GM18870 (cell line): Measurements from ENCODE around the gene MPP4.

Experiments used
- ATAC-seq: cut with Tn5 transposase; IDR thresholded peaks from one replicate; pipeline ENCODE4 v1.9.1; 2021; ENCODE audit warnings: moderate library complexity; ENCODE audit not compliant: unreplicated experiment

MPP4 gene, protein sequence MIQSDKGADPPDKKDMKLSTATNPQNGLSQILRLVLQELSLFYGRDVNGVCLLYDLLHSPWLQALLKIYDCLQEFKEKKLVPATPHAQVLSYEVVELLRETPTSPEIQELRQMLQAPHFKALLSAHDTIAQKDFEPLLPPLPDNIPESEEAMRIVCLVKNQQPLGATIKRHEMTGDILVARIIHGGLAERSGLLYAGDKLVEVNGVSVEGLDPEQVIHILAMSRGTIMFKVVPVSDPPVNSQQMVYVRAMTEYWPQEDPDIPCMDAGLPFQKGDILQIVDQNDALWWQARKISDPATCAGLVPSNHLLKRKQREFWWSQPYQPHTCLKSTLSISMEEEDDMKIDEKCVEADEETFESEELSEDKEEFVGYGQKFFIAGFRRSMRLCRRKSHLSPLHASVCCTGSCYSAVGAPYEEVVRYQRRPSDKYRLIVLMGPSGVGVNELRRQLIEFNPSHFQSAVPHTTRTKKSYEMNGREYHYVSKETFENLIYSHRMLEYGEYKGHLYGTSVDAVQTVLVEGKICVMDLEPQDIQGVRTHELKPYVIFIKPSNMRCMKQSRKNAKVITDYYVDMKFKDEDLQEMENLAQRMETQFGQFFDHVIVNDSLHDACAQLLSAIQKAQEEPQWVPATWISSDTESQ

DNA sequence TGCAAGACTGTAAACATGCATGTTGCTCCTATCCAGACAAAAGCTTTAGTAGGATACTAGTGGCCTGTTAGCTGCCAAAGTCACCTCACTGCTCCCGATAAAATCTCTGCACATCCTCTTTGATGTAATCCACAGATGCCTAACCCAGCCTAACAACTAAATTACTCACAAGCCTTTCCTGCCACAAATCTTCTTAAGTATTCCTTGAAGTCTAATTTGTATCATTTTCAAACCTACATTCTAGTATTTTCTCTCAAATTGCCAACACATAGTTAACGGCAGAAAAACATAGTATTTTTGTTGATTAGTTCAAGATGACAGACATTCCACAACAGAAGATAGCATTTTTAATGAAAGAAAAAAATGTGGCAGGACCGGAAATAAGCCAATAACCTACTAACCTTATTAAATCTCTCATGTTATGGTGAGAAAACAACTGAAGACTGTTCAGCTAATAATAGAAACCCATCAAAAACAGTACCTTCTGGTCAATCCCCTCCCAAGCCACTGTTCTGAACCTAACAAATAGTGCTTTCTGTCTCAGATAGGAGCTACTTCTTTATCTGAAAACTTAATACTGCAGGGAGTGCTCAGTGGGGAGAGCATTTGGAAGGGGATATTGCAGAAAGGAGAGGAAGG lies at the start of gene MPP4:
MPP4 (minus strand) TSS at position 57 of the 639 bp plus-strand sequence. CDS start 4,690 bp downstream, outside the sequence.
- no peak for ATAC-seq

DNA sequence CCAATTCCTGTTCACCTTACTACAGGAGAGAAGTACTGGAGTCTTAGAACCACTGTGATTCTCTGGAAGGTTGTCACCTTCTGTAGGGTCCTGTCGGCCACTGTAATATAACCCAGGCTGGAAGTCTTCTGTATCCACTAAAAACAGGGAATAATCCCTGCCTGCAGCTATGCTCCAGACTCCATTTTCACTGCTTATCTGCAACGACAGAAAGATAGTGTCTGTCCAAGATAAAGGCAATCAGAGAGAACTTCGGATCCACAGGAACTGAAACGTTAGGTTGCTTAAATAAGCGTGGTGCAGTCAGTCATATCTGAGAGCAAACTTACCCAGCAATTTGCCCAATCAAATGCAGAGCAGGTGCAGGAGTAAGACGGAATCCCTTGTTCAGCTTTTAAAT lies 48.1 kb upstream of the MPP4 start:
- ATAC-seq: no peak

DNA sequence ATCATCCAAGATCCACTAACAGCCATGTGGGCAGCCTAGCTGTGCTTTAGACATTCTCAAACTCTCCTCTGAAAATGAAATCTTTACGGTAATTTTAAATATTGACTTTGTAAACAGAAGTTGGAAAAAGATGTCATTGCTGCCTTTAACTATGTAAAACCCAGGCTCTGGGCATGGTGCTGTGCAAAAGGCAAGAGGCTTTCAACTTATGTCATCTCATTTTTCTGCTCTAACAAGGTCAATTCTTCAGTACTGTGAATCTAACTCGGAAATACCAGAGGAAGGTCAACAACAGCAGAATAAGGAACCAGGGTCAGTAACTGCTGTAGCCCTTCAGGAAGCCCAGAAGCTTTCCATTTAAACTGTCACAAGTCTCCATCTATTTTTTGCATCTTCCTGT lies 37.0 kb upstream of the MPP4 start:
- no peak for ATAC-seq

DNA sequence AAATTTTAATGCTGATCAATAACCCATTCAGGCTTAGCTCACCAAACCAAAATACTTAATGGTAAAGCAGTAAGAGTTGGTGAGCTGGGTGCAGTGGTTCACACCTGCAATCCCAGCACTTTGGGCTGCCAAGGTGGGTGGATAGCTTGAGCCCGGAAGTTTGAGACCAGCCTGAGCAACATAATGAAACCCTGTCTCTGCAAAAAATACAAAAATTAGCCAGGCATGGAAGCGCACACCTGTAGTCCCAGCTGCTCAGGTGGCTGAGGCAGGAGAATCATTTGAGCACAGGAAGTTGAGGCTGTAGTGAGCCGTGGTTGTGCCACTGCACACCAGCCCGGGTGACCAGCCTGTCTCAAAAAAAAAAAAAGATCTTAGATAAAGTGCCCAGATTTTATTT lies 35.7 kb upstream of the MPP4 start:
- no peak for ATAC-seq

DNA sequence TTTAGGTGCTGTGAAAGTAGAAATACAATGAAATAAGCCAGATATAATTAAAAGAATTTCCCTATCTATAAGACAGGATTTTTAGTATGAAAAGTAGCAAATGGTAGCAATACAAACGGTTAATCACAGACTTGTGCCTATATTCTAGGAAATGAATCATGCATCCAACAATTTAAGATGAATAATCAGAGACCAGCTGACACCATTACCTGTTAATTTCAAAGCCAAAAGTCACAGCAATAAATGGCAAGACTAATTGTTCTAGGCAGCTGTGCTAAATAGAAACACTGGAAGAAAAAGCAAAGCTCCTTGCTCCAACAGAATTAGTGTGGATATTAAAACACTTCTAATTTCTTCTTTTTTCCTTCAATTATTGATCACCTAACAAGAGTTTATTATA lies 35.1 kb upstream of the MPP4 start:
- no peak for ATAC-seq

DNA sequence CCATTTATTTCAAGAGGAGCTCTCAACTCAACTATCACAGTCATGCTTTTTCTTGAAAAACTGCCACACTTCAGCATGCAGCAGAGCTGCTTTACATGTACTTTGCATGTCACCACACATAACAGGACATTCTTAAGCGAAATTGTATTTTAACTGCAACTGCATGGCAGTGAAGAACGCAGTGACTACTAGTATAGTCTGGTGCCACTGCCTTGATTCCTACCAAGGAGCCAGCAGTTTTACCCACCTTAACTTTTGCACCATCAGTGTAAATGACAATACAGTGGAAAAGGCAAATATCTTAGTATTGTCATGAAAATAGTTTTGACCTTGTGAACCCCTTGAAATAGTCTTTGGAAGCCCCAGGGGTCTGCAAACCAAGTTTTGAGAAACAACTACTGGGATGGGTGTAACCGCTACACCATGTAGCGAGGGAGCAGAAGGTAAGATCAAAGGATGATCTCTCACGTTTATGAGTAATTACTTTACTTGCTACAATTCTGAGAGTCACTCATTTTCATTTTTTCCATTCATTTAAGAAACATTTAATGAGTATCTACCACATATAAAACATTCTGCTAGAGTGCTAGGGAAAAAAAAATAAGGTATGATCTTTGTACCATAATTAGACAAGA lies 32.3 kb upstream of the MPP4 start:
- no peak for ATAC-seq

DNA sequence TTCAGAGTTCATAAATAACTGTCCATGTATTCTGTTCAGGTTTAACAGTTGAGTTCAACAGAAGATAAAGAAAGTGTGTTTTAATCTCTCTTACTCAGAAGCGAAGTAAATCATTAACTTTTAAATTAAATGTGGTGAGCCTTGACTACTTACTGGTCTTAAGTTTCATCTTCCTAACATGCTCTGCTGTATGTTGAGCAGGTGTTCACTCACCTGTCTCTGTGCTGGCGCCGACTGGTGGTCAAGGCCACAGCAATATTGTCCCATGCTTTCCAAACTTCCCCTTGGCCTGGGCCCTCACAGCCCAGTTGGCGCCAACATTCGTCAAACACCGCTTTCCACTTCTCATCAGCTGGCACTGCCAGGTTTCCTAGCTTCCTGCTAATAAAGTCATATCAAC lies 17.0 kb upstream of the MPP4 start:
- no peak for ATAC-seq

DNA sequence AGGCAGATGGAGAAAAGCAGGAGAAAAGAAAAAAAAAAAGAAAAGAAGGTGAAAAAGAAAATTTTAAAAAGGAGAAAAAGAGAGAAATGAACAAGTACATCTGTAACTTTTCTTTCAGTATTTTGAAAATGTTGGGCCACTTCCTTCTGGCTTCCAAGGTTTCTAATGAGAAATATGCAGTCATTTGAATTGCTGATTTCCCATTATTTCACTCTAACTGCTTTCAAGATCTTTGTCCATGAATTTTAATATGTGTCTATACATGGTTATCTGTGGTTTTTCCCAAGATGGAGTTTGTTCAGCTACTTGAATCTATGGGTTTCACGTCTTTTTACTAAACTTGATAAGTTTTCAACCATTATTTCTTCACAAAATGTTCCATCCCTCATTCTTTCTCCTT lies 14.3 kb upstream of the MPP4 start:
- ATAC-seq: no peak

DNA sequence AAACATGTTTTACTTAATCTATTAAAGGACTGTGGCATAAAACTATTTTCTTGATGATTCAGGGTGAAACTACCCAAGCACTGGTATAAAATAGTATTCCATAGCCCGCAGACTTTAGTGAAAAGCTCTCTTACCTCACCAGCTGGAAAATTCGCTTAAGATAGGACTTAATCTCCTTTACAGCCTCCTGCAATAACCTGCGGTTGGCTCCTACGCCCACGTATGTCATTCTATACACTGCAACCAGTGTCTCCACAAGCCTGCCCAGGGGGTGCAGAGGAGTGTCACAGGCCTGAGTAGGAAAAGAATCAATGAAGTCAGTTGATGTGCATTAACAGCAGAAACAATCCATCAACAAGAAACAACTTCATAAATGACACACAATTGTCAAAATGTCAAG lies 11.3 kb upstream of the MPP4 start:
- ATAC-seq: no peak

DNA sequence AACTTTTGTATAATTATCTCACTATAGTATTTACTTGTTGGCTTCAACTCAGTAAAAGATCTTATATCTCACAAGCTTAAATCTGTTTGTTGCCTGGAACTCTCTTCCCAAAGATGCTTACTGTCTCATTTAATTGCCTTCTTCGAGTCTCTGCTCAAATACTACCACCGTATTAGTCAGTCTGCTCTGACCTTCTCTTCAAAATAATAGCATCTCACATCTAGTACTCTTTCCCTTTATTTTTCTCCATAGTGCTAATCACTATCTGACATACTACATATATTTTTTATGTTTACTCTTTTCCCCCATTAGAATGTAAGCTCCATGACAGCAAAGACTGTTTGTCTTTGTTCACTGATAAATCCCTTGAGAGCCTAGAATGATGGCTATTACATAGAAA lies 10.6 kb upstream of the MPP4 start:
- no peak for ATAC-seq

DNA sequence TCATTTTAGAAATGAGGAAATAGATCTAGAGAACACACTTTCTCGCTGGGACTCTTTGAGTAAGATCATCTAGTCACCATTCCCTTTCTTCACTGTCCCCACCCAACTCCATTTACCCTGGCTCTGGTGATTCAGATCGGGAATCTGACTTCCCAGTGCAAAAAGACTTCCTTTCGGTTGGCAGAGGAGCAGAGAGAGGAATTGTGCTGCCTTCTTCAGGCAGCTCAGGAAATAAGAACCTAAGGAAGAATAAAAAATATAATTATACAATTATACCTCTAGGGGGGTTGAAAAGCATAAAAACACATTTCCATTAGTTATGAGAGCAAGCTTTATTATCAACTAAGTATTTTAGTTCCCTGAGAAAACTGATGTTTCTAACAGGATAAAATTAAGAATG lies 9.3 kb upstream of the MPP4 start:
- ATAC-seq: no peak

DNA sequence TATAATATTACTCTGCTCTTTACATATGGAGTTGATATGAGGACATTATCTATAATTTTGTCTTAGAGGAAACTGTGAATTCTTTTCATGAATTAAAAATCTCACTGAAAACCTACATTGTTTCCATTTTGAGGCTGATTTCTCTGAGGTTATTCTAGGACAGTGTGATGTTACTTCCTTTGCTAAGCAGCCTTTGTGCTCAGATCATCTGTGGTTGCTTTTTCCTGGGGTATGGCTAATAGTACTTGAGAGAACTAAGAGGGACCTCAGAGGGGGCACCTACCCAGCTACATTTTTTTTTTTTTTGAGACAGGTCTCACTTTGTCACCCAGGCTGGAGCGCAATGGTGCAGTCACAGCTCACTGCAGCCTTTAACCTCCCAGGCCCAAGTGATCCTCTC lies 8.7 kb upstream of the MPP4 start:
- no peak for ATAC-seq

DNA sequence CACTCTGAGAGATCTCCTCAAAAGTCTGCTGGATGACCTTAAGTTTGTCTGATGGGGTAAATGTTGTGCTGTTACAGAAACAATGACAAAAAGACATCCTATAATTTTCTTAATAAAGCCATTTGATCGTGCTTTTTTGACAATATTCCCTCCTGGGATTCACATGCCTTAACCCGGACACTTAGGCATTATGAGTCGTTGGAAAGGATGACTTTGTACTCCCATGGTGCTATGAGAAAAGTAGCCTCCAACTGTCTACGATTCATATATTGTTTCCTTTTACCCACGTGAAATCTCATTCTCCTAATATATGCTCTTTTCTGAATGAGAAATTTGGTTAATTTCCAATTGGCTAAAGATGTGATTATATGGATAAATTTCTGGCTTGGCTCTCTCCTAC lies 6.1 kb upstream of the MPP4 start:
- no peak for ATAC-seq

DNA sequence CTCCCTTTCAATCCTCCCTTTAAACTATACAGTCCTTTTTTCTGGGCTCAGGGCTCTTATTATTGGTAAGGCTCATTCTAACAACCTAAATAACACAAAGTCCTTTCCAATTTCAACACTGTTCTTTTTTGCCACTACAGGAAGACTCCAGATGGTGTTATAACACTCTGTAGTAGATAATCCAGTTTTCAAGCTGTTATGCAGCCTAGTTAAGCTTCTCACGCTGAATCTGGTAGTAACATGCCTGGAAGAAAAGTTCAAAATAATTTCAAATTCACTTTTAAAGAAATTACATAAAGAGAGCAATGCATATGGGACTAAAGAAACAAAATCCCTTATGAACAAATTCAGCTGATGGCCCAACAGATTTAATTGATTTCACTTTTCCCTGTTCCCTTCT lies 3.2 kb upstream of the MPP4 start:
- ATAC-seq: no peak

DNA sequence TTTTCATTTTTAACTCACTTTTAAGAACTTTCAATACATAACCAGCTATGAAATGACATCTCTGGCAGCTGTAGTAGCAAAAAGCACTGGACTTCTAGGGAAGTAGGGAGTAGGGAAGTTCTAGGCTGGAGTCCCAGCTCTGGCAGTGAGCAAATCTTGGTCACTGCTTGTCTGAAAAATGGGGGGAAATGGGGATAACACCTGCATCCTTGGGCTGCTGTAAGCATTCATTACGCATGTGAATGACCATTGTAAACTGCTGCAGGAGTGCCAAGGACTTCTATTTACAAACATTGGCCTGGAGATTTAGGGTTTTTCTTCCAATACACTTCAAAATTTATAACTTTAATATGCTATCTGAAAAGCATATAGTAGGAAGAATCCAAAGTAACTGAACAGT lies 972 bp upstream of the MPP4 start:
- no peak for ATAC-seq

DNA sequence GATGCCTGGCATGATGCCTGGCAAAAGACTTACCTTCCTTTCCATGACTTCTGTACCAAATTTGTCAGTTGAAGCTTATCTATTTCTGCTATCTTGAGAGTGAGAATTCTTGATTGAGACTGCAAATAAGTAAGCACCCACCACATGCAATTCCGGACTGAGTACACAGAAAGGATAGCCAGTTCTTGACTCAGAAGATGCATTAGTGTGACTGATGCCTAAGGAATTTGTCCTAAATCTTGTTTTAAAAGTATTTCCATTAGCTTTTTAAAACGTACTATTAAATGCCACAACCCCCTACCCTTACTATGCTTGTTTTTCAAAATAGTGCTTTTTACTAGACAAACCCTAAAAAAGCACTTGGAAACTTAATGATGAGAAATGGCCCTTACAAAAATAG lies 545 bp downstream of the MPP4 start:
- ATAC-seq: no peak

DNA sequence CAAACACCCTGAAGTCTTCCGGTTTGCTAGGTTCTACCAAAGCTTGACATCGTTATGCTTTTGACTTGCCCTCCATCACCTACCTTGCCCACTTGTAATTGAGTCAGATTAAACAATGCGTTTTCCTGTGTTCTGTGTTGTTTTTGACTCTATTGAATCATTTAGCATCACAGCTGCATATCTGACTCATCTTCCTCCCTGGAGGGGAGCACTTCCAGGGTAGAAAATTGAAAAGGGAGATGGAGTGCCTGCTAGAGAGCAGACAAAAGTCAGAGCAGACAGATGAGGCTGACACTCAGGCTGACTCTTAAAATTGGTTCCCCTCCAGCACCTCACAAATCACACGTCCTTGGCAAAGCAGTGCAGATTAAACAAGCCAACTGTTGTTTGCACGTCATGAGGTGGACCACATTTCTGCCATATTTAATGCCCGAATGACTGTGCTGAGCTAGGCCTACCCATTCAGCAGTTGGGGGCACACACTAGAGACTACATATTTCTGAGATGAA lies 2.2 kb downstream of the MPP4 start:
- no peak for ATAC-seq

DNA sequence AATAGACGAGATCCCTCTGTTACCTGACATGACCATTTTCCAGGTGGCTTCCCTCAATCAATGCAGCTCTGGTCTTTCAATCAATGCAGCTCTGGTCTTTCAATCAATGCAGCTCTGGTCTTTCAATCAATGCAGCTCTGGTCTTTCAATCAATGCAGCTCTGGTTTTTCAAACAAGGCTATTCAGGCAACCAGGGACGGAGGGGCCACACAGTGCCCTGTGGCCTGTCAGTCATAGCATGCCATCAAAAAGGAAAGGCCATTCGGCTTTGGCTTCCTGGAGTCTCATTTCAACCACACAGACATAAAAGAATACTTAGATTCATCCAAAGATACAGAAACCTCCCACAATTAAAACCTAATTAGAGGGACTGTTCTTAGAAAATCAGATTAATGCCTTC lies 13.3 kb downstream of the MPP4 start:
- no peak for ATAC-seq

DNA sequence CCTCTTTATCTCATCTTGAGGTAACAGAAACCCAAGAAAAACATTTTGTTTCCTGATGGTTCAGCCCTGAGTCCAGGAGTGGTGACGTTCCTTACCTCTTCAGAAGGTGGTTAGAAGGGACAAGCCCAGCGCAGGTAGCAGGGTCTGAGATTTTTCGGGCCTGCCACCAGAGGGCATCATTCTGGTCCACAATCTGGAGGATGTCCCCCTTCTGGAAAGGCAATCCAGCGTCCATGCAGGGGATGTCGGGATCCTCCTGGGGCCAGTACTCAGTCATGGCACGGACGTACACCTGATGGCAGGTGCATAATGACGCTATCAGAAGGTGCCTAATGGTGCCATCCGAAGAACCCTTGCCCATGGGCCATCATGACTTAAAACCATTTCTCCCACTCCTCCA lies 17.7 kb downstream of the MPP4 start:
- ATAC-seq: no peak

DNA sequence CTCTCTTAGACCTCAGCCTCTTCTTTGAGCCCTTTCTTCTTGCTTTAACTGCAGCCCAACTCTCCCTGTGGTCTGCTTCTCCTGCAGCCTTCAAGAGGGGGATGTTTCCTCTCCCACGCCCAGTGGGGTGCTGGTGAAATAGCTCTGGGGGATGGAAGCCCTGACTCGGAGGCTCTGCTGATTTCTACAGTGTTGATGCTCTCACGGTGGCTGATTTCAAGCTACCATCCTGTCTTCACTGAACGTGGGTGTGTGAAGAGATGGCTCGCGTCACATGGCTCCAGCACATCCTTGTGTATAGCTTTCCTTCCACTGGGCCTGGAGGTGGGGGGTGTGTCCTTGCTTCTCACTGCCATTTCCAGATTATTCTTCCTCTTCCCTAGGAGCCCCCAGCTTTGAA lies 20.0 kb downstream of the MPP4 start:
- no peak for ATAC-seq

DNA sequence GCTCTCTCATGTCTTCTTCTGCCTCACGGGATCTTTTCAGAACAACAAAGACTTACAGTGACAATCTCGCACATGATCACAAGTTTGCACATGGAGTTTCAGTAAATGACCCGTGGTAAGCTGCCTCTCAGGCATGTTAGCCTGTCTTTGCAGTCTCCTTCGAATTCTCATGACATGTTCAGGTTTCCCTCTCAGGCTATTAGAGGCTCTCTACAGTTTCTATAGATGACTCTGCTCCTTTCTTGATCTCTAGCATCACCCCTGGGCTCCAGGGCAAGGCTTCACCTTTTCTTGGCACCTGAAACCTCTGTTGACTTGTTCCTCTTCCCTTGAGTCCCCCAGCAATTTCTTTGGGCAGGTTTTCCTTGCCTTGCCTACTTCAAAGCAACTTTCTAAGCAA lies 23.0 kb downstream of the MPP4 start:
- no peak for ATAC-seq

DNA sequence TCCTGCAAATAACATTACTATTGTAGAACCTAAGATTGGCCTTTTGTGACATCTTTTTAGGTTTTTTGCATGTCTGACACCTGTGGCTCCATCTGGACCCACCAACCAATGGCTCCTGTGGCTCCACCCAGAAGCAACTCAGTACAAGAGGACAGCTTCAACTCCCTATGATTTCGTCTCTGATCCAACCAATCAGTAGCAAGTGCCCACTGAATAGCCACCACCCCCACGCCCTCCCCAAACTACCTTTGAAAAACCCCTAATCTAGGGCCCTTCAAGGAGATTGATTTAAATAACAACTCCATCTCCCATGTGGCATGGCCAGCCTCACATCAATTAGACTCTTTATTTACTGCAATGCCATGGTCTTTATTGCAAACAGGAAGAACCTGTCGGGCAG lies 23.6 kb downstream of the MPP4 start:
- no peak for ATAC-seq
